Spleen (tissue), 7 donors: Measurements from ENCODE around the gene CEP44.

Experiments
- CTCF ChIP-seq, 11 experiments: fragments of 200-600 bp in 7 of 11; fragments of 450-650 bp in 4 of 11; sonication (generic) in 4 of 11; IDR thresholded peaks in 8 of 11; conservative IDR thresholded peaks in 3 of 11; 1 replicate in 7 of 11; 2 replicates in 4 of 11; pipeline versions ENCODE4 v1.4.0 to v1.8.0; 2016 to 2021; ENCODE audit warnings: antibody characterized with exemption in 11 of 11, inconsistent platforms in 4 of 11, mild to moderate bottlenecking in 1 of 11
- POLR2A ChIP-seq, 3 donors: fragments of 450-650 bp; IDR thresholded peaks; one replicate each; pipeline ENCODE4 v1.5.1; 2017; ENCODE audit warnings: antibody characterized with exemption in 3 of 3, mild to moderate bottlenecking in 1 of 3
- donor health status: DM: no; HTN: no; CAD: no; lungs with moderate emphysema.
- donor health status: DM: no; HTN: no; CAD: no.
- donor health status: DM: no; HTN: no; CAD: no.

GRCh38 chr4:174265916-174266315, 17.8 kb upstream of the CEP44 start:
- TF ChIP-seq CTCF (IDR thresholded peaks at IDR 0.05 in 8 of 11, conservative IDR thresholded peaks at IDR 0.05 in 3 of 11) (no peak), POLR2A (IDR thresholded peaks at IDR 0.05) (no peak)
